Measurements from ENCODE around the gene GNAO1. TPM values are rescaled to one million over a fixed set of nuclear protein-coding genes. Genes with fewer than 3 reads are reported as not detected.

The GNAO1 gene
- polyA plus RNA-seq, 1 donor from 2014 or later: 31.5 TPM

DNA sequence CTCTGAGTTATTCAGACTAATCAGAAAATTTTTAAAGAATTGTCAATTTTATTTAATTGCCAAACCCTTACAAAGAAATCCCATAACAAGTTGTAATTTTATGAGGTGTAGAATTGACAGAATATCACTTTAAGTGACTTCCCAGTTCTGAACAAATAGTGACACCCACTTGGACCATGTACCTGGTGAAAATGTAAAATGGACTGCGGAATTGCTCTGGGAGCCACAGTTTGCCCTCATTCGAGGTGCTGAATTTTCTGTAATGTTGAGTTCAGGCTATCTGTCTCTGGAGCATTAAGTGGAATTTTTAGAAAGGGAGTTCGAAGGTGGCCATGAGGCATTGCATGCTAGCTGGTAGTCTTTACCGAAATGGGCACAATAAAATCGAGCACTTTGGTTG is 5.1 kb downstream of the GNAO1 start:
- no peak overlapping the region for H2AFZ ChIP-seq (ENCODE audit: low read depth, low read length)
- no peaks in the 10 kb centered on the region for H3K27me3 ChIP-seq (ENCODE audit: insufficient read depth, low read depth, low read length)
- no peaks in the 10 kb centered on the region for H3F3A ChIP-seq (ENCODE audit: insufficient read depth, low read length, poor library complexity, severe bottlenecking)
- H3K4me3 ChIP-seq (ENCODE audit: low read length): peak overlapping the region; percentile 94
- no peaks in the 10 kb centered on the region for H3K9me2 ChIP-seq (ENCODE audit: insufficient read depth, low read length)
- peaks cover 6% of the 10 kb centered on the region for H3K36me3 ChIP-seq (ENCODE audit: insufficient read depth, low read length)
- TF ChIP-seq EP300 (conservative IDR thresholded peaks at IDR 0.05; ENCODE audit: poor library complexity, severe bottlenecking) (no peak), TAF1 (IDR thresholded peaks at IDR 0.05; ENCODE audit: low read depth) (no peak), EZH2 (IDR thresholded peaks at IDR 0.05; ENCODE audit: borderline replicate concordance, insufficient read depth, low read length, poor library complexity, severe bottlenecking) (no peak), REST (IDR thresholded peaks at IDR 0.05; ENCODE audit: borderline replicate concordance) (no peak), MXI1 (conservative IDR thresholded peaks at IDR 0.05; ENCODE audit: poor library complexity, severe bottlenecking) (no peak), POLR2AphosphoS5 (IDR thresholded peaks at IDR 0.05) (no peak), SMC3 (conservative IDR thresholded peaks at IDR 0.05; ENCODE audit: poor library complexity) (no peak), RAD21 (conservative IDR thresholded peaks at IDR 0.05) (no peak)
- TF ChIP-seq, protein P1, sequence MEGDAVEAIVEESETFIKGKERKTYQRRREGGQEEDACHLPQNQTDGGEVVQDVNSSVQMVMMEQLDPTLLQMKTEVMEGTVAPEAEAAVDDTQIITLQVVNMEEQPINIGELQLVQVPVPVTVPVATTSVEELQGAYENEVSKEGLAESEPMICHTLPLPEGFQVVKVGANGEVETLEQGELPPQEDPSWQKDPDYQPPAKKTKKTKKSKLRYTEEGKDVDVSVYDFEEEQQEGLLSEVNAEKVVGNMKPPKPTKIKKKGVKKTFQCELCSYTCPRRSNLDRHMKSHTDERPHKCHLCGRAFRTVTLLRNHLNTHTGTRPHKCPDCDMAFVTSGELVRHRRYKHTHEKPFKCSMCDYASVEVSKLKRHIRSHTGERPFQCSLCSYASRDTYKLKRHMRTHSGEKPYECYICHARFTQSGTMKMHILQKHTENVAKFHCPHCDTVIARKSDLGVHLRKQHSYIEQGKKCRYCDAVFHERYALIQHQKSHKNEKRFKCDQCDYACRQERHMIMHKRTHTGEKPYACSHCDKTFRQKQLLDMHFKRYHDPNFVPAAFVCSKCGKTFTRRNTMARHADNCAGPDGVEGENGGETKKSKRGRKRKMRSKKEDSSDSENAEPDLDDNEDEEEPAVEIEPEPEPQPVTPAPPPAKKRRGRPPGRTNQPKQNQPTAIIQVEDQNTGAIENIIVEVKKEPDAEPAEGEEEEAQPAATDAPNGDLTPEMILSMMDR (IDR thresholded peaks at IDR 0.05; ENCODE audit: poor library complexity, severe bottlenecking): no peak
- peaks cover 25% of the 10 kb centered on the region for H4K20me1 ChIP-seq (ENCODE audit: insufficient read depth)
- peak overlapping the region; percentile 53 for H3K27ac ChIP-seq (ENCODE audit: low read length)
- H3K9me3 ChIP-seq (ENCODE audit: low read length): no peaks in the 10 kb centered on the region
- peak overlapping the region; percentile 57 for H3K4me2 ChIP-seq (ENCODE audit: low read length)
- peaks cover 93% of the 10 kb centered on the region for H3K79me2 ChIP-seq (replicated peaks; ENCODE audit: insufficient read depth, low read length)
- H3K9ac ChIP-seq (ENCODE audit: low read length): peak overlapping the region; percentile 9

DNA sequence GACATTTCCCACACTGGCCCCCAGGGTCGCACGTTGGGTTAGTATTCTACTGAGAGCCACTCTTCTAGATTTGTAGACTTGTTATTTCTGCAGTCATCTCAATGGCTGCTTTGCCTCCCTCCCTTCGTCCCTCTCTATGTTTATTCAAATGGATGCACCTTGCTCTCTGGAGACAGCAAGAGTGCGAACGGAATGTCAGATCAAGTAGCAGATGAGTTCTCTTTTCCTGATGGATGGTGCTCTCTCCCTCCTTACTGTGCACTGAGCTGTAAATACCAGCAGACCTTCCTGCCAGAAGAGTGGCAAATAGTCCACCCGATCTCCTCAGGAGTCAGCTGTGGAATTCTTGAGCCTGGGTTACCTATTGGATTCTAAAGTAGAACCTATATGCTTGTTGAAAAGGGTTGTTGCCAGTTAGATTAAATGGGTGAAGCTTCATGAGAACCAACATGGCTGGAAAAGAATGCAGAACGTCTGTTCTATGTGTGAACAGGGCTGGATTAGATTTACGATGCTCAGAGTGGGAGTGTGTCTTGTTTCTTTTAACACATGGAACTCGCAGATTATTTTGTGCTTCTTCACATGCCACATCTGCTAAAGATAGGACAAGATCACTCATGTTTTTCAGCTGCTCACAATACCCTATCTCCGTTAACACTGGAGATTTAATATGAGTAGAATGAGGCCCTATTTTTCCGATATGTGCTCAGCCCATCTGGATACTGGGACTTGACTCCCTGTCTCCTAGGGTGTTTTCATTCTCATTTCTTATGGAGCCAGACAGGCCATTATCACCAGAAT is 6.1 kb downstream of the GNAO1 start:
- H3K9ac ChIP-seq (ENCODE audit: low read length): peak overlapping the region; percentile 9
- peak overlapping the region; percentile 57 for H3K4me2 ChIP-seq (ENCODE audit: low read length)
- H3K9me3 ChIP-seq (ENCODE audit: low read length): no peaks in the 10 kb centered on the region
- H3K27ac ChIP-seq (ENCODE audit: low read length): peak overlapping the region; percentile 53
- no peaks in the 10 kb centered on the region for H3F3A ChIP-seq (ENCODE audit: insufficient read depth, low read length, poor library complexity, severe bottlenecking)
- H3K36me3 ChIP-seq (ENCODE audit: insufficient read depth, low read length): peaks cover 6% of the 10 kb centered on the region
- TF ChIP-seq EZH2 (IDR thresholded peaks at IDR 0.05; ENCODE audit: borderline replicate concordance, insufficient read depth, low read length, poor library complexity, severe bottlenecking): no peak
- peak; percentile 21 for TF ChIP-seq RAD21 (conservative IDR thresholded peaks at IDR 0.05)
- peak; percentile 39 for TF ChIP-seq SMC3 (conservative IDR thresholded peaks at IDR 0.05; ENCODE audit: poor library complexity)
- no peaks in the 10 kb centered on the region for H3K27me3 ChIP-seq (ENCODE audit: insufficient read depth, low read depth, low read length)
- H3K9me2 ChIP-seq (ENCODE audit: insufficient read depth, low read length): no peaks in the 10 kb centered on the region
- peak overlapping the region; percentile 94 for H3K4me3 ChIP-seq (ENCODE audit: low read length)
- no peak overlapping the region for H2AFZ ChIP-seq (ENCODE audit: low read depth, low read length)
- peaks cover 25% of the 10 kb centered on the region for H4K20me1 ChIP-seq (ENCODE audit: insufficient read depth)
- H3K79me2 ChIP-seq (replicated peaks; ENCODE audit: insufficient read depth, low read length): peaks cover 92% of the 10 kb centered on the region
